CD4-positive, alpha-beta T cell (primary cell): ENCODE measurements around the gene ARHGEF10L. TPM values are rescaled to one million over a fixed set of nuclear protein-coding genes. Genes with fewer than 3 reads are reported as not detected.

ENCODE experiments used
- ATAC-seq: fragments of 200-7000 bp; cut with Tn5 transposase; one replicate; pipeline ENCODE4 v1.10.0; 2022; ENCODE audit warnings: mild to moderate bottlenecking; ENCODE audit not compliant: poor library complexity
- CTCF ChIA-PET: fragments of 350-600 bp; sonication (Branson Sonifier 250); formaldehyde crosslinking; loops from one replicate; lab custom pipeline; 2021; ENCODE audit warnings: antibody characterized with exemption, inconsistent platforms; lab: Charles Lee
- POLR2A ChIA-PET: fragments of 350-600 bp; sonication (Branson Sonifier 250); formaldehyde crosslinking; loops from one replicate; lab custom pipeline; 2021; ENCODE audit warnings: antibody characterized with exemption, inconsistent platforms; lab: Charles Lee
- DNase-seq, 14 experiments: peaks; one replicate each; pipeline ENCODE4 v3.0.0-alpha.2; 2013 to 2020; ENCODE audit warnings: mixed read lengths in 2 of 14
- H3K27ac ChIP-seq, 2 donors: one replicate each; pipeline versions ENCODE4 v1.5.1 to v1.7.0; 2013; ENCODE audit warnings: low read length in 2 of 2, low read depth in 1 of 2, mild to moderate bottlenecking in 1 of 2
- H3K27me3 ChIP-seq, 2 experiments: 1 replicate in 1 of 2; 2 replicates in 1 of 2; pipeline versions ENCODE4 v1.6.1 to v1.7.0; 2013; ENCODE audit warnings: low read length in 2 of 2, control low read depth in 1 of 2, mild to moderate bottlenecking in 1 of 2, moderate library complexity in 1 of 2; ENCODE audit not compliant: insufficient read depth in 2 of 2, control insufficient read depth in 1 of 2
- H3K36me3 ChIP-seq: one replicate; pipeline ENCODE4 v1.6.1; 2013; ENCODE audit warnings: low read length, control low read depth; ENCODE audit not compliant: insufficient read depth
- H3K4me1 ChIP-seq: one replicate; pipeline ENCODE4 v1.6.1; 2013; ENCODE audit warnings: low read length, control low read depth; ENCODE audit not compliant: insufficient read depth
- H3K4me3 ChIP-seq: one replicate; pipeline ENCODE4 v1.5.1; 2013; ENCODE audit warnings: mild to moderate bottlenecking, low read length, moderate library complexity
- H3K9me3 ChIP-seq, 2 experiments: 1 replicate in 1 of 2; 2 replicates in 1 of 2; pipeline versions ENCODE4 v1.6.1 to v1.7.0; 2013; ENCODE audit warnings: low read length in 2 of 2, mild to moderate bottlenecking in 2 of 2, control low read depth in 1 of 2, moderate library complexity in 1 of 2; ENCODE audit not compliant: control insufficient read depth in 1 of 2, insufficient read depth in 1 of 2
- H3K27ac Mint-ChIP-seq: one replicate; pipeline ENCODE4 v1.8.0; 2020; ENCODE audit warnings: mixed read lengths
- H3K27me3 Mint-ChIP-seq: one replicate; pipeline ENCODE4 v1.8.0; 2021; ENCODE audit warnings: mixed read lengths
- H3K36me3 Mint-ChIP-seq: one replicate; pipeline ENCODE4 v1.8.0; 2021; ENCODE audit warnings: low read depth, mixed read lengths
- H3K4me1 Mint-ChIP-seq: one replicate; pipeline ENCODE4 v1.8.0; 2021; ENCODE audit warnings: low read depth, mixed read lengths
- H3K4me3 Mint-ChIP-seq: one replicate; pipeline ENCODE4 v1.8.0; 2020; ENCODE audit warnings: mild to moderate bottlenecking, mixed read lengths
- H3K9me3 Mint-ChIP-seq: one replicate; pipeline ENCODE4 v1.8.0; 2020; ENCODE audit warnings: mixed read lengths
- CTCF ChIP-seq: fragments of 200-600 bp; IDR thresholded peaks from one replicate; pipeline ENCODE4 v1.8.0; 2022; ENCODE audit warnings: antibody characterized with exemption, mild to moderate bottlenecking
- intact Hi-C, 2 experiments: fragments of 100-400 bp; cut with DNase I in 1 of 2; cut with micrococcal nuclease in 1 of 2; formaldehyde crosslinking; loops; one replicate each; pipeline versions ENCODE4 v1.15.1 to v1.9.0; 2023 to 2025; cut with DNase I, micrococcal nuclease
- total RNA-seq, 174 experiments: library from RNA in 2 of 174; stranded (reverse) in 2 of 174; gene quantifications; one replicate each; pipeline ENCODE4 v1.2.3 and lab custom pipeline; 2021 to 2026

Gene ARHGEF10L
- total RNA-seq, 2 experiments from 2014 or later = 0.11 to 0.22 TPM

DNA sequence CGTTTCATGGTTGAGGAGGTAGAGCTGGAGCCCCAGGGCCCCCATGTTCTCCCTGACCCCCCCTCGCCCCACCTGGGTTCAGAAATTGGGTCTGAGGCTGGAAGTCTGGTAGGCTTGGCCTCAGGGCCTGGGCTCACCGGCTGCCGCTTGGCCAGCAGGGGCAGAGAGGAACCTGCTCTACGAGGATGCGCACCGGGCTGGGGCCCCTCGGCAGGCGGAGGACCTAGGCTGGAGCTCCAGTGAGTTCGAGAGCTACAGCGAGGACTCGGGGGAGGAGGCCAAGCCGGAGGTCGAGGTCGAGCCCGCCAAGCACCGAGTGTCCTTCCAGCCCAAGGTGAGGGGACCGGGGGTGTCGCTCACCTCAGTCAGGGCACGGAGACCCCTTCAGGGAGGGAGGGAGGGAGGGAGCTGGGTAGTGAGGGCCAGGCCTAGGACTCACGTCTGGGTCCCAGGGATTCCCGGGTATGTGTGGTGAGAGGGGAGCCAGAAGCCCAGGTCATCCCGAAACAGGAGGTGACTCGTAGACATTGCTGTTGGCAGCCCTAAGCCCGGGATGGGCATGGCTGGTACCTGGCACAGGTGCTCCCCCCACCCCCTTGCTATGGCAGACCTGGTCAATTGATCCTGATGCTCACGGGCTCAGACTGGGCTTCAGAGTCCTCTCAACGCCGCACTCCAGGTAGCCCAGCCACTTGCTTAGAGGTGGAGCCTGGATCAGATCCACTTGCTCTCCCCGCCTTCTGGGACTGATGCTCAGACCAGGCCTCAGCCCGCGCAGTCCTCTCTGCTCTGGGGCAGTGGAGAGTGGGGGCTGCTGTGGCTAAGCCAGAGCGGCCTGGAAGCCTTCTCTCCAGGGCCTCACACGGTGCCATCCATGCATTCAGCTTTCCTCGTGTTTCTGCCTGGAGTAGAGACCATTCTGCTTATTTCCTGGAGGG is 68.4 kb downstream of the ARHGEF10L start:
- Mint-ChIP-seq H3K27me3 (no peaks in the 10 kb centered on the region), H3K27ac (no peak overlapping the region), H3K4me3 (no peak overlapping the region), H3K36me3 (no peaks in the 10 kb centered on the region), H3K9me3 (no peaks in the 10 kb centered on the region), H3K4me1 (no peaks in the 10 kb centered on the region)
- POLR2A ChIA-PET = no interaction called here
- Histone ChIP-seq H3K4me1 (no peaks in the 10 kb centered on the region), H3K36me3 (no peaks in the 10 kb centered on the region), H3K9me3 (no peaks in the 10 kb centered on the region), H3K27me3 (no peaks in the 10 kb centered on the region), H3K4me3 (no peak overlapping the region), H3K27ac (no peak overlapping the region)
- no peak for TF ChIP-seq CTCF
- intact Hi-C loops = loop anchor here in 1 of 2 experiments (2.0 kb wide), 1 partner anchor 187 kb away; no protein-coding TSS in a partner anchor
- no peak for ATAC-seq
- CTCF ChIA-PET = no interaction called here
- no peak for DNase-seq

DNA sequence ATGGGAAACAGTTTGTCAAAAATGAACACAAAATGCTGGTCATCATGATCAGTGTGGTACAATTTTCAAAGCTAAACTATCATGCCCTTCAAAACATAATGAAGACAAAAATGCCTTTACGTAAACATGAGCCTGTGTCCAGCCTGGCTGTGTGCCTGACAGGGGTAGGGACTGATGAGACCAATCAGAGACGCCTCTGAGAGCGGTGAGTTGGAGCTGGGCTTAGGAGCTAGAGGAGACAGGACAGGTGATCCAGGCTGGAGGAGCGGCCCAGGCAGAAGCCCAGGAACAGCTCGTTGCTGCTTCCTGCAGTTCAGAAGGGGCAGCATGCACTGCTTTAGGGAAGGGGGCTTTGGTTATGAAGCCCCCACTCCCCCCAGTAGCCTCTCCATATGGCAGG is 70.0 kb downstream of the ARHGEF10L start:
- H3K4me1 ChIP-seq = no peaks in the 10 kb centered on the region
- CTCF ChIA-PET = no interaction called here

DNA sequence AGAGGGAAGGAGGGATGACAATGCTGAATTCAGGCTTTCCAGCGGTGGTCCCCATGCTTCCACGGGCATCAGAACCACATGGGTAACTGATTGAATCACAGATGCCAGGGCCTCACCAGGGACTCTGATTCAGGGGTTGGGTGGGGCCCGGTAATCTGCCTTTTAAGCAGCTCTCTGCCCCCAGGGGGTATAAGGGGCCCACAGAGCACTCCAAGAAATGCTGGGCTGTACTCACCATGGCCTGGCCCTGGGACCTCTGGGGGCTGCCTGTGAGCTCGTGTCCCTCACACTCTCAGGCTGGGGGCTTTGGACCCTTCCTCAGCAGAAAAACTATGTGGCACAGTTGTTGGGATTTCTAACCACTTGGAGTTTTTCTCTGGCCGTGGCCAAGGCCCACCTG is 70.6 kb downstream of the ARHGEF10L start:
- Histone ChIP-seq H3K9me3 (no peaks in the 10 kb centered on the region), H3K4me1 (no peaks in the 10 kb centered on the region), H3K27ac (no peak overlapping the region), H3K27me3 (no peaks in the 10 kb centered on the region), H3K36me3 (no peaks in the 10 kb centered on the region), H3K4me3 (no peak overlapping the region)
- H3K36me3 Mint-ChIP-seq = no peaks in the 10 kb centered on the region
- peaks cover 5% of the 10 kb centered on the region for H3K27me3 Mint-ChIP-seq
- ATAC-seq (no peak), DNase-seq (no peak)
- no peaks in the 10 kb centered on the region for H3K4me1 Mint-ChIP-seq
- POLR2A ChIA-PET = no interaction called here
- no peak overlapping the region for H3K4me3 Mint-ChIP-seq
- no peak overlapping the region for H3K27ac Mint-ChIP-seq
- no peaks in the 10 kb centered on the region for H3K9me3 Mint-ChIP-seq
- TF ChIP-seq CTCF = no peak
- intact Hi-C loops = no loop called here
- CTCF ChIA-PET = no interaction called here

More for the DNA sequence above, 70.0 kb downstream of the ARHGEF10L start:
- Mint-ChIP-seq H3K27ac (no peak overlapping the region), H3K36me3 (no peaks in the 10 kb centered on the region), H3K27me3 (peaks cover 2% of the 10 kb centered on the region), H3K4me1 (no peaks in the 10 kb centered on the region), H3K4me3 (no peak overlapping the region), H3K9me3 (no peaks in the 10 kb centered on the region)
- DNase-seq = no peak
- no peaks in the 10 kb centered on the region for H3K27me3 ChIP-seq
- H3K9me3 ChIP-seq = no peaks in the 10 kb centered on the region
- H3K36me3 ChIP-seq = no peaks in the 10 kb centered on the region
- ATAC-seq = no peak
- intact Hi-C loops = no loop called here
- H3K27ac ChIP-seq = no peak overlapping the region
- POLR2A ChIA-PET = no interaction called here
- no peak overlapping the region for H3K4me3 ChIP-seq
- no peak for TF ChIP-seq CTCF
